Activated T-cell treated with anti-CD3 and anti-CD28 coated beads for 48 hours (primary cell): ENCODE measurements around the gene KLHL30.

Experiments
- DNase-seq: peaks from one replicate; pipeline ENCODE4 v3.0.0-alpha.2; 2020; ENCODE audit warnings: low read depth

KLHL30 gene

GRCh38 chr2:238132463-238133450, 5.7 kb upstream of the KLHL30 start:
- DNase-seq, result no peak

GRCh38 chr2:238133499-238134392, 4.7 kb upstream of the KLHL30 start:
- DNase-seq, result no peak

GRCh38 chr2:238134393-238134785, 4.1 kb upstream of the KLHL30 start:
- DNase-seq, result no peak

- DNase-seq, result no peak
These were observed 2.8 kb upstream of the KLHL30 start for GRCh38 chr2:238135601-238136150.

- no peak for DNase-seq
These were observed 1.5 kb upstream of the KLHL30 start for GRCh38 chr2:238136820-238137537.

GRCh38 chr2:238137885-238138284, 583 bp upstream of the KLHL30 start:
- no peak for DNase-seq

- DNase-seq, result peak; percentile 33
These were observed 950 bp downstream of the KLHL30 start for GRCh38 chr2:238139196-238140039.

GRCh38 chr2:238140040-238140439, 1.6 kb downstream of the KLHL30 start:
- DNase-seq, result no peak

- no peak for DNase-seq
These were observed 2.5 kb downstream of the KLHL30 start for GRCh38 chr2:238140721-238141540.

GRCh38 chr2:238141541-238142318, 3.3 kb downstream of the KLHL30 start:
- DNase-seq, result no peak

- no peak for DNase-seq
These were observed 4.1 kb downstream of the KLHL30 start for GRCh38 chr2:238142382-238143205.

- peak; percentile 17 for DNase-seq
These were observed 4.9 kb downstream of the KLHL30 start for GRCh38 chr2:238143239-238143951.

- DNase-seq, result no peak
These were observed 5.8 kb downstream of the KLHL30 start for GRCh38 chr2:238144262-238144661.

- no peak for DNase-seq
These were observed 6.6 kb downstream of the KLHL30 start for GRCh38 chr2:238145046-238145445.

- DNase-seq, result no peak
These were observed 7.4 kb downstream of the KLHL30 start for GRCh38 chr2:238145851-238146250.

GRCh38 chr2:238146884-238147544, 8.5 kb downstream of the KLHL30 start:
- DNase-seq, result no peak

- DNase-seq, result no peak
These were observed 10.5 kb downstream of the KLHL30 start for GRCh38 chr2:238148981-238149380.
